ENCODE results near the gene RPL39.

DNA sequence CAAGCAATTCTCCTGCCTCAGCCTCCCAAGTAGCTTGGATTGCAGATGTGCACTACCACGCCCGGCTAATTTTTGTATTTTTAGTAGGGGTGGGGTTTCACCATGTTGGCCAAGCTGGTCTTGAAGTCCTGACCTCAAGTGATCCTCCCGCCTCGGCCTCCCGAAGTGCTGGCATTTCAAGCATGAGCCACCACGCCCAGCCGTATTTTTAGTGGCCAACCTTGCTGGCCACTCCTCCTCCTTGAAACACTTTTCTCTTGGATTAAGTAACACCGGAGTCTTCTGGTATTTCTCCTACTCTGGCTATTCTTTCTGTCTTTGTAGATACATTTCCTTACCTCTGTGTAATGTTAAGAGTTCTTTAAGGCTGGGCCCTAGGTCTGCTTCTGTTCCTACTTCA, 11.1 kb upstream of the RPL39 start:
- TF ChIP-seq POLR2A (IDR thresholded peaks at IDR 0.05), result no peak
- no peak for TF ChIP-seq POLR2AphosphoS5 (IDR thresholded peaks at IDR 0.05)

Measured in sigmoid colon (tissue), 4 donors.